ENCODE data around the gene RUNX3. TPM values are rescaled to one million over a fixed set of nuclear protein-coding genes. Genes with fewer than 3 reads are reported as not detected.

Gene RUNX3
- total and polyA plus RNA-seq, 2 of the 8 experiments (the other 6 are each of a cell fraction or from before 2014, with no cell fraction given): 0.62 to 0.82 TPM

DNA sequence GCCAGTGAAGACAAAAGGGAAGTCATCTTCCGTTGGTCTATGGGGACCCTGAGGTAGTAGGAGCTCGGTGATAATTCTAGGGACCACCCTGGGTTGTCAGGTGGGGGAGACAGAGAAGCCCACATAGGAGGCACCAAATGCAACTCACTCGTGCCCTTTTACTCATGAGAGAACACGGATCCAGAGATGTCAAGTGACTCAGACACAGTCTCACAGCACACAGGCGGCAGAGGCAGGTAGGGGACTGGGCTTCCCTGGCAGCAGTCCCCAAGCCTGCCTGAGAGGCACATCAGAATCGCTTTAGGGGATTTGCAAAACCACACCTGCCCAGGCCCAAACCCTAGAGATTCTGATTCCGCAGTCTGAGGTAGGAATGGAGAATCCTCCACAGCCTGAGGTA lies 31.3 kb upstream of the RUNX3 start (continued):
- no peak for TF ChIP-seq HDAC2 (IDR thresholded peaks at IDR 0.05; ENCODE audit: borderline replicate concordance in 1 of 2, low read depth in 2 of 2, low read length in 2 of 2)
- no peak for TF ChIP-seq EP300 (IDR thresholded peaks at IDR 0.05; ENCODE audit: borderline replicate concordance in 1 of 2, low read depth in 2 of 2, low read length in 2 of 2)

Data from H1 (cell line).